SU-DHL-6 (cell line): ENCODE data around the gene TRPM3.

Experiments used
- CTCF ChIP-seq: fragments of 200-600 bp; sonication (generic); IDR thresholded peaks from one replicate; pipeline ENCODE4 v1.5.1; 2017; ENCODE audit warnings: antibody characterized with exemption, mild to moderate bottlenecking, low read length, moderate library complexity; ENCODE audit not compliant: insufficient read depth, poor library complexity, severe bottlenecking
- EZH2phosphoT487 ChIP-seq: fragments of 200-600 bp; sonication (generic), shearing (Covaris generic); conservative IDR thresholded peaks from 2 replicates; pipeline ENCODE4 v1.6.1; 2018; ENCODE audit warnings: mild to moderate bottlenecking, antibody characterized with exemption, low read length, moderate library complexity, mixed read lengths

- no peak for TF ChIP-seq CTCF
- TF ChIP-seq EZH2phosphoT487: no peak
Measured at GRCh38 chr9:70675868-70676370, 445.5 kb downstream of the TRPM3 start.
